SK-N-SH (cell line): Measurements from ENCODE around the gene SSMEM1. TPM values are rescaled to one million over a fixed set of nuclear protein-coding genes. Genes with fewer than 3 reads are reported as not detected.
"Not testable (repeated sequence)": the region's sequence is repeated elsewhere in the genome, so short reads cannot be mapped to it uniquely, and the experiment has no call there.

Experiments
- CTCF ChIA-PET: fragments of 300-600, 350-600 bp; formaldehyde crosslinking; extraction: SDS; loops from one replicate; lab custom pipeline; 2021; lab: Yijun Ruan, JAX
- POLR2A ChIA-PET: fragments of 350-600 bp; sonication (Branson Sonifier 250); formaldehyde crosslinking; extraction: SDS; loops from one replicate; lab custom pipeline; 2020; ENCODE audit warnings: antibody characterized with exemption, inconsistent platforms; lab: Yijun Ruan, JAX
- DNase-seq: peaks from one replicate; pipeline ENCODE4 v3.0.0; 2012
- H2AFZ ChIP-seq: fragments of 200-600 bp; sonication (generic); 2 replicates; pipeline ENCODE4 v1.8.1; 2016; ENCODE audit warnings: antibody characterized with exemption, mild to moderate bottlenecking, low read depth
- H3F3A ChIP-seq: fragments of 200-600 bp; sonication (generic); replicated peaks from 2 replicates; pipeline ENCODE3; 2016; ENCODE audit warnings: antibody characterized with exemption, mild to moderate bottlenecking; ENCODE audit not compliant: insufficient read depth
- H3K27ac ChIP-seq, 2 experiments: fragments of 200-500 bp in 1 of 2; fragments of 200-600 bp in 1 of 2; sonication (Bioruptor generic) in 1 of 2; sonication (generic), shearing (Covaris generic) in 1 of 2; 2 replicates each; pipeline versions ENCODE4 v1.5.1 to v1.6.1; 2014 to 2016; ENCODE audit warnings: low read depth in 2 of 2, inconsistent platforms in 1 of 2, low read length in 1 of 2, mild to moderate bottlenecking in 1 of 2, mixed read lengths in 1 of 2
- H3K27me3 ChIP-seq: fragments of 200-600 bp; sonication (generic), shearing (Covaris generic); 2 replicates; pipeline ENCODE4 v1.6.1; 2016; ENCODE audit warnings: mixed run types; ENCODE audit not compliant: insufficient read depth
- H3K36me3 ChIP-seq, 2 experiments: fragments of 200-500 bp in 1 of 2; fragments of 200-600 bp in 1 of 2; sonication (Bioruptor generic) in 1 of 2; sonication (generic) in 1 of 2; replicated peaks in 1 of 2; 2 replicates each; pipeline versions ENCODE3 to v1.5.1; 2014 to 2016; ENCODE audit warnings: low read length in 1 of 2, mild to moderate bottlenecking in 1 of 2; ENCODE audit not compliant: insufficient read depth in 2 of 2, control insufficient read depth in 1 of 2
- H3K4me1 ChIP-seq, 2 experiments: fragments of 200-500 bp in 1 of 2; fragments of 200-600 bp in 1 of 2; sonication (Bioruptor generic) in 1 of 2; sonication (generic), shearing (Covaris generic) in 1 of 2; 2 replicates each; pipeline versions ENCODE4 v1.5.1 to v1.6.1; 2014 to 2016; ENCODE audit warnings: low read depth in 1 of 2, low read length in 1 of 2, mixed run types in 1 of 2; ENCODE audit not compliant: insufficient read depth in 2 of 2, control insufficient read depth in 1 of 2
- H3K4me2 ChIP-seq: fragments of 200-600 bp; sonication (generic), shearing (Covaris generic); 2 replicates; pipeline ENCODE4 v1.6.1; 2017; ENCODE audit warnings: mixed run types
- H3K4me3 ChIP-seq, 2 experiments: fragments of 200-500 bp in 1 of 2; fragments of 200-600 bp in 1 of 2; sonication (Bioruptor generic) in 1 of 2; sonication (generic), shearing (Covaris generic) in 1 of 2; 2 replicates each; pipeline versions ENCODE4 v1.5.1 to v1.8.1; 2014 to 2016; ENCODE audit warnings: low read depth in 2 of 2, inconsistent platforms in 1 of 2, low read length in 1 of 2, mild to moderate bottlenecking in 1 of 2, mixed read lengths in 1 of 2, moderate library complexity in 1 of 2
- H3K79me2 ChIP-seq: fragments of 200-600 bp; sonication (generic); 2 replicates; pipeline ENCODE4 v1.8.1; 2017; ENCODE audit warnings: mild to moderate bottlenecking; ENCODE audit not compliant: insufficient read depth
- H3K9ac ChIP-seq: fragments of 200-600 bp; sonication (generic); 2 replicates; pipeline ENCODE4 v1.6.1; 2017; ENCODE audit warnings: mixed run types
- H3K9me2 ChIP-seq: fragments of 200-600 bp; sonication (generic); 2 replicates; pipeline ENCODE4 v1.6.1; 2017; ENCODE audit warnings: mixed run types
- H3K9me3 ChIP-seq: fragments of 200-600 bp; sonication (generic); 2 replicates; pipeline ENCODE4 v1.6.1; 2017; ENCODE audit warnings: mixed run types, mild to moderate bottlenecking, moderate library complexity
- H4K20me1 ChIP-seq: fragments of 200-600 bp; sonication (generic); 2 replicates; pipeline ENCODE4 v1.6.1; 2017; ENCODE audit warnings: mild to moderate bottlenecking, mixed run types; ENCODE audit not compliant: insufficient read depth
- CHD2 ChIP-seq: fragments of 150-350 bp; IDR thresholded peaks from 2 replicates; pipeline ENCODE4 v1.6.1; 2018; ENCODE audit warnings: low read length; ENCODE audit not compliant: partially characterized antibody
- EZH2phosphoT487 ChIP-seq: fragments of 200-600 bp; sonication (generic); IDR thresholded peaks from 2 replicates; pipeline ENCODE4 v1.6.1; 2017; ENCODE audit warnings: low read depth, mixed run types, mild to moderate bottlenecking, antibody characterized with exemption, moderate library complexity, borderline replicate concordance
- FOXJ3 ChIP-seq: sonication (generic); formaldehyde crosslinking; IDR thresholded peaks from 2 replicates; pipeline ENCODE4 v1.5.1; 2020; ENCODE audit warnings: mild to moderate bottlenecking, missing genetic modification reagents
- IRF3 ChIP-seq: fragments of 150-350 bp; IDR thresholded peaks from 2 replicates; pipeline ENCODE4 v1.6.1; 2016; ENCODE audit warnings: mild to moderate bottlenecking, low read depth, low read length
- JUND ChIP-seq: IDR thresholded peaks from 2 replicates; pipeline ENCODE4 v1.4.0; 2012
- MAX ChIP-seq: IDR thresholded peaks from 2 replicates; pipeline ENCODE4 v1.4.0; 2012; ENCODE audit warnings: low read depth
- NRF1 ChIP-seq: IDR thresholded peaks from 2 replicates; pipeline ENCODE4 v1.6.1; 2012; ENCODE audit warnings: low read depth, mild to moderate bottlenecking, low read length
- POLR2AphosphoS5 ChIP-seq: IDR thresholded peaks from 2 replicates; pipeline ENCODE4 v1.6.1; 2012; ENCODE audit warnings: low read depth, low read length
- RCOR1 ChIP-seq: fragments of 150-350 bp; IDR thresholded peaks from 2 replicates; pipeline ENCODE4 v1.6.1; 2017; ENCODE audit warnings: antibody characterized with exemption, low read length
- RFX5 ChIP-seq: IDR thresholded peaks from 2 replicates; pipeline ENCODE4 v1.6.1; 2012; ENCODE audit warnings: mild to moderate bottlenecking, improper control_type of control experiment, low read length
- RXRA ChIP-seq: IDR thresholded peaks from 2 replicates; pipeline ENCODE4 v1.4.0; 2012; ENCODE audit warnings: low read depth, mild to moderate bottlenecking, borderline replicate concordance
- SMC3 ChIP-seq: IDR thresholded peaks from 2 replicates; pipeline ENCODE4 v1.6.1; 2012; ENCODE audit warnings: low read depth, low read length, improper control_type of control experiment
- TAF1 ChIP-seq: IDR thresholded peaks from 2 replicates; pipeline ENCODE4 v1.6.1; 2012; ENCODE audit warnings: low read depth, mild to moderate bottlenecking, low read length, moderate library complexity, borderline replicate concordance
- TEAD4 ChIP-seq: IDR thresholded peaks from 2 replicates; pipeline ENCODE4 v1.4.0; 2012; ENCODE audit warnings: mild to moderate bottlenecking, borderline replicate concordance; ENCODE audit not compliant: insufficient read depth
- YY1 ChIP-seq: IDR thresholded peaks from 2 replicates; pipeline ENCODE4 v1.4.0; 2012; ENCODE audit warnings: low read depth, mild to moderate bottlenecking
- WGBS: methylation state at CpG from one replicate; pipeline ENCODE4 v1.1.6; 2017; ENCODE audit warnings: low lambda C conversion rate; 5-methylcytosine and 5-hydroxymethylcytosine counted together
- polyA plus RNA-seq, 3 experiments: library from polyadenylated mRNA; depleted of rRNA; stranded (reverse); fragments of >200 nt; gene quantifications; 2 replicates each; pipeline ENCODE4 v1.2.3, GENCODE V29; 2012

SSMEM1 gene
- polyA plus RNA-seq, 1 of the 3 experiments (the other 2 are of a cell fraction): not detected

GRCh38 chr7:130234078-130234477 is 26.4 kb downstream of the SSMEM1 start:
- no peaks in the 10 kb centered on the region for H3F3A ChIP-seq
- H3K9ac ChIP-seq: no peak overlapping the region
- no peaks in the 10 kb centered on the region for H3K9me2 ChIP-seq
- ChIA-PET CTCF (no interaction called here), POLR2A (no interaction called here)
- H3K4me1 ChIP-seq: peaks cover 0 to 6% of the 10 kb centered on the region in 2 experiments; a peak in 2 of 4 replicates
- no peaks in the 10 kb centered on the region for H3K36me3 ChIP-seq
- no peak for DNase-seq
- no peak overlapping the region for H3K4me2 ChIP-seq
- no peak overlapping the region for H2AFZ ChIP-seq
- 94% methylated on average over 2 of the region's 2 CpGs for WGBS
- H3K27me3 ChIP-seq: no peaks in the 10 kb centered on the region
- no peak overlapping the region for H3K27ac ChIP-seq
- H4K20me1 ChIP-seq: no peaks in the 10 kb centered on the region
- H3K4me3 ChIP-seq: no peak overlapping the region
- no peaks in the 10 kb centered on the region for H3K9me3 ChIP-seq
- TF ChIP-seq YY1: no peak
- TF ChIP-seq TEAD4: no peak
- no peak for TF ChIP-seq NRF1
- no peak for TF ChIP-seq JUND
- no peak for TF ChIP-seq SMC3
- TF ChIP-seq IRF3: no peak
- no peak for TF ChIP-seq CHD2
- TF ChIP-seq RCOR1: no peak
- TF ChIP-seq MAX: no peak
- no peak for TF ChIP-seq POLR2AphosphoS5
- no peak for TF ChIP-seq RXRA
- TF ChIP-seq EZH2phosphoT487: no peak
- TF ChIP-seq TAF1: no peak
- TF ChIP-seq RFX5: no peak
- no peak for TF ChIP-seq FOXJ3 (CRISPR knock-in tag)
- H3K79me2 ChIP-seq: no peaks in the 10 kb centered on the region

GRCh38 chr7:130236361-130236760 is 28.7 kb downstream of the SSMEM1 start:
- H3K27ac ChIP-seq, DNase-seq, H4K20me1 ChIP-seq, H3K9me2 ChIP-seq, H3K4me1 ChIP-seq, POLR2A ChIA-PET, H3K4me2 ChIP-seq, H3K79me2 ChIP-seq, H3F3A ChIP-seq, H2AFZ ChIP-seq, H3K4me3 ChIP-seq, H3K27me3 ChIP-seq, H3K9me3 ChIP-seq, H3K9ac ChIP-seq, H3K36me3 ChIP-seq: not testable (repeated sequence)
- 90% methylated on average over 4 of the region's 4 CpGs for WGBS
- CTCF ChIA-PET: interaction anchor here (1.0 to 1.6 kb wide), 3 partner anchors 23 to 745 kb away, joined by 3 to 4 read pairs (median 4); no protein-coding TSS in a partner anchor
